ENCODE results near the gene PRR5. TPM values are rescaled to one million over a fixed set of nuclear protein-coding genes. Genes with fewer than 3 reads are reported as not detected.

The PRR5 gene
- total RNA-seq, 2 experiments from 2014 or later = 13.6 TPM

DNA sequence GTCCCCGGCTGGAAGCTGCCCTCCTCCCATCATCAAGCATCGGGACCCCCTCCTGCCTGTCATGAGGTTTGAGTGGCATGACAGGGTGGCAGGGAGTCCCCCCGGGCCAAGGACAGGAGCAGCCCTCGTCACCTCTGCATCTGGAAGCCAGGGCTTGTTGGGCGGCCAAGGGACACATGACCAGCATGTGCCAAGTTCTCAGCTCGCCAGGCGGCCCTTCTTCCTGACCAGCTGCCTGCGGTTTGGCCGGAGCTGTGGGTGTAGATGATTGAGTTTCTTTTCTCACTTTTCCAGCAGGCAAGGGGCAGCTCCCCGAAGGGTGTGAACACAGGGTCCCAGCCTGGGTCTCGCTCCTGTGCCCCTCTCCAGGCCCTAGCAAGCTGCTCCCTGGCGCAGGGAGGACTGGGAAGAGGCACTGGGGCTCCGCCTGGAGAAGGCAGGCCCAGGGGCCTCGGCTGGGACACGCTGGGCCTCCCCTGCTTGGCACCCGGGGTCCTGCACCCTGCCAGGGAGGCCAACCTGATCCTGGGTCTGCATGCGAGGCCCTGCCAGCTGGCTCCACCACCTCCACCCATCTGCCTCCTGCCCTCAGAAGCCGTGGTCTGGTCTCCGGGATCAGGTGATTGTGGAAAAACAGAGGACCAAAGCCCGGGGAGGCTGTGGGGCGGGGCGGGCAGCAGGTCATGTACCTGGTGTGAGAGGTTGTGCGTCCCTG lies 63.7 kb downstream of the PRR5 start:
- CTCF ChIA-PET = no interaction called here
- intact Hi-C loops (cut with DNase I, micrococcal nuclease) = no loop called here
- H3K9me3 Mint-ChIP-seq (ENCODE audit: low read depth) = no peaks in the 10 kb centered on the region
- DNase-seq = no peak
- H3K4me3 Mint-ChIP-seq = no peak overlapping the region
- no peaks in the 10 kb centered on the region for H3K4me1 Mint-ChIP-seq
- H3K27ac Mint-ChIP-seq = no peak overlapping the region
- no peaks in the 10 kb centered on the region for H3K36me3 Mint-ChIP-seq (ENCODE audit: low read depth)
- H3K27me3 Mint-ChIP-seq = peaks cover 3% of the 10 kb centered on the region
- POLR2A ChIA-PET = no interaction called here
- no peak for ATAC-seq

DNA sequence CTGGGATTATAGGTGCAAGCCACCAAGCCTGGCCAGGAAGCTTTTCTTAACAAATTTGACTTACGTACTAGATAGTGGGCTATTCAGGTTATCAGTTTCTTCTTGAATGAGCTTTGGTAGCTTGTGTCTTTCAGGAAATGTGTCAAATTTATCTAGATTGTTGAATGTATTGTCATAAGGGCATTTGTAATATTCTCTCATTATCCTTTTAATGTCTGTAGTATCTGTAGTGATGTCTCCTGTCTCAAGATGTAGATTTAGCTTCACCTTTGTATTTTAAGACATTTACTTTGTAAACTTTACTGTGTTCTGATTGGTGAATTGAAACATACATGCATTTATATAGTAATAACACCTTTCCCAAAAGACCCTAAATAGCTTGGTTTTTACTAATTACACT lies 71.1 kb downstream of the PRR5 start:
- intact Hi-C loops (cut with DNase I, micrococcal nuclease) = no loop called here
- DNase-seq = no peak
- ChIA-PET CTCF (no interaction called here), POLR2A (interaction anchor here (0.6 kb wide), 1 partner anchor 333 kb away, joined by 5 read pairs; no protein-coding TSS in a partner anchor)
- H3K4me1 Mint-ChIP-seq = no peaks in the 10 kb centered on the region
- H3K36me3 Mint-ChIP-seq (ENCODE audit: low read depth) = peaks cover 4% of the 10 kb centered on the region
- no peak for ATAC-seq
- peaks cover 2% of the 10 kb centered on the region for H3K27me3 Mint-ChIP-seq
- H3K27ac Mint-ChIP-seq = no peak overlapping the region
- no peak overlapping the region for H3K4me3 Mint-ChIP-seq
- H3K9me3 Mint-ChIP-seq (ENCODE audit: low read depth) = peaks cover 11% of the 10 kb centered on the region

DNA sequence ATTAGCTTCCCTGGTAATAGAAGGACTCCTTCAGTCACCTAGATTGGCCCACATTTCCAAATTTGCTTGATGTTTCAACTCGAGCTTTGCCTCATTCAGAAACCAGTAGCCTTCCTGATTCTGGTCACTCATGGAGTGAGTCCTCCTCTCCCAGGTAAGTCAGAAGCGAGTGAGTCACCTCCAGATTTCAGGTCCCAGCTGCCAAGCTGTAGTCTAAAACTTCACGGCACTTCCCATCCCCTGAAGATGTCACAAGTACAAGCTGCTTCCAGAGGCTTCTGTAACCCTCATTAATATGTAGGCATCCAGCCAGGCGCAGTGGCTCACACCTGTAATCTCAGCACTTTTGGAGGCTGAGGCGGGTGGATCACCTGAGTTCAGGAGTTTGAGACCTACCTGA lies 73.9 kb downstream of the PRR5 start:
- POLR2A ChIA-PET = no interaction called here
- no peak for DNase-seq
- intact Hi-C loops (cut with DNase I, micrococcal nuclease) = no loop called here
- peaks cover 2% of the 10 kb centered on the region for H3K27me3 Mint-ChIP-seq
- peaks cover 4% of the 10 kb centered on the region for H3K36me3 Mint-ChIP-seq (ENCODE audit: low read depth)
- H3K4me1 Mint-ChIP-seq = no peaks in the 10 kb centered on the region
- CTCF ChIA-PET = interaction anchor here (0.6 kb wide), 1 partner anchor 729 kb away, joined by 3 read pairs; no protein-coding TSS in a partner anchor
- ATAC-seq = no peak
- no peak overlapping the region for H3K4me3 Mint-ChIP-seq
- H3K27ac Mint-ChIP-seq = no peak overlapping the region
- H3K9me3 Mint-ChIP-seq (ENCODE audit: low read depth) = peaks cover 11% of the 10 kb centered on the region

DNA sequence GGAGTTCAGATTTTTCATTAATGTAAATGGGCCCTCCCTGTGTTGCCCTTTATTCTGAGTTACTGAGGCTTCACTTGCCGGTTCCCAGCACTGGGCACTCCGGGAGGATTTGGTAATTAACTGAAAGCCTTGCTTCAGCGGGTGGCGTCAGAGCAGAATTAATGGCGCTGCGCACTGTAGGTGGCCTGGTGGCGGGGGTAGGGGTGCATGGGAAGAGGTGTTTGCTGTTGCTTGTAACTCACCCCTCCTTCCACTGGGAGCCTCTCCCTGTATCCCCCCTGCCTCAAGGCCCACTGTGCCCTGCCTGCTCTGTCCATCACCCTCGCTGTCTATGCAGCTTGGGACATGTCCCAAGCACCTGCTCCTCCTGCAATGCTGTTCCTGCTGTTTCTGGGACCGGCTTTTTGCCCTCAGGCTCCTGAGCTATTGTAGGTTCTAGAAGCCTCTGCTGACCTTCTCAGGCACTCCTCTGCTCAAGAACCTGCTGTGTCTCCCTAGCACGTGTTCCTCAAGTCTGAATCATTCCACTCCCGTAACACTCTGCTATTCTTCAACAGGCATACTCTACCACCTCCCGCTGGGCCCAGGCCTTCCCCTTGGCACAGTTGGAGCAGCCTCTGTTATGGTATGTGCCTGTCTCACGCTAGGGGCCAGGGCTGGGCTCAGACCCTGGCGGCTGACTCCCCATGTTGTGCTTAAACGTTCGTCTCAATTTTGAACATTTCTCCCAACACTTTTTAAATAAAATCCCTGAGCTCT lies 74.8 kb downstream of the PRR5 start:
- POLR2A ChIA-PET = no interaction called here
- intact Hi-C loops (cut with DNase I, micrococcal nuclease) = no loop called here
- no peak overlapping the region for H3K27ac Mint-ChIP-seq
- H3K4me1 Mint-ChIP-seq = no peaks in the 10 kb centered on the region
- H3K9me3 Mint-ChIP-seq (ENCODE audit: low read depth) = peaks cover 10% of the 10 kb centered on the region
- no peak overlapping the region for H3K4me3 Mint-ChIP-seq
- DNase-seq = no peak
- CTCF ChIA-PET = no interaction called here
- H3K27me3 Mint-ChIP-seq = peaks cover under 1% of the 10 kb centered on the region
- H3K36me3 Mint-ChIP-seq (ENCODE audit: low read depth) = peaks cover 4% of the 10 kb centered on the region
- ATAC-seq = no peak

DNA sequence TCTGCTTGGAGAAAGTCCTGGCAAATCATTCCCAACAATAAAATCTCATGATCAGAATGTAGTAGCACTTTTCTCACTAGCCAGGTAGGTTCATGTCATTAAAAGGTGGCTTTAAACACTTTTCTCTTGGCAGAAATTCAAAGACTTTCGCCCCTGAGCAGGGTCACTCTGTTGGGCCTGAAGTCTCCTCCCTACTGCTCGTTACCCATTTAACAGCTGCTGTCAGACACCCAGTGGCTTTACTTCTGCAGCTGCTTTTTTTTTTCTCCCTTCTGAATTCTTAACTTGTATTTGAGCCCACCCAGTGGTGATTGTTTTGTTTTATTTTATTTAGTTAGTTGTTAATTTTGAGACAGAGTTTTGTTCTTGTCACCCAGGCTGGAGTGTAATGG lies 75.4 kb downstream of the PRR5 start:
- H3K4me3 Mint-ChIP-seq = no peak overlapping the region
- POLR2A ChIA-PET = no interaction called here
- CTCF ChIA-PET = interaction anchor here (0.7 kb wide), 1 partner anchor 102 kb away, joined by 3 read pairs; no protein-coding TSS in a partner anchor
- no peak overlapping the region for H3K27ac Mint-ChIP-seq
- no peak for ATAC-seq
- peaks cover 4% of the 10 kb centered on the region for H3K36me3 Mint-ChIP-seq (ENCODE audit: low read depth)
- intact Hi-C loops (cut with DNase I, micrococcal nuclease) = no loop called here
- no peak for DNase-seq
- H3K9me3 Mint-ChIP-seq (ENCODE audit: low read depth) = peaks cover 10% of the 10 kb centered on the region
- no peaks in the 10 kb centered on the region for H3K4me1 Mint-ChIP-seq
- no peaks in the 10 kb centered on the region for H3K27me3 Mint-ChIP-seq

DNA sequence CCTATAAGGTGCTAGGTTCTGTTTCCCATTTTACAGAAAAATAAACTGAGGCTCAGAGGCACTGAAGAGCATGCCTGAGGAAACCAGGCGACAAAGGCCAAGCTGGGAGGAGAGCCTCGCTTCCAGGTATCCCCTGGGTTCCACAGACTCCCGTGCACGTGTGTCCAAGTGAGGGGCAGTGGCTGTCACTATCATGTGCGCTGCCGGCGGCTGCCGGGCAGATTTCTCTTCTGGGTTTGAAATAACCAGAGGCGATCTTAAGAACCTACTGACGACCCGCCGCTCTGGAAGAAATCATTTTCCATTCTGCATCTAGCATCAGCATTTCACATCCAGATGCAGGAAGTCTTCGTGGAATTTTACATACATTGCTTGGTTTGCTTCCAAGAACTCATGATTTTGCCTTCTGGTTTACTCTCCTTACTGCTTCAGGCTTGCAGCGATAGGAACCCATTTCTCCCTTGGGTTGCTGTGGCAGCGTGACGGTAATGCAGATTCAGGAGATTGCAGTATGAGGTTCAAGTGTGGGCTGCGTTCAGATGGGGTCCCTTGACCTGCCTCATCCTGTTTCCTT lies 79.0 kb downstream of the PRR5 start:
- no peaks in the 10 kb centered on the region for H3K9me3 Mint-ChIP-seq (ENCODE audit: low read depth)
- DNase-seq (no peak), ATAC-seq (no peak)
- intact Hi-C loops (cut with DNase I, micrococcal nuclease) = no loop called here
- H3K4me3 Mint-ChIP-seq = no peak overlapping the region
- H3K27me3 Mint-ChIP-seq = peaks cover 2% of the 10 kb centered on the region
- ChIA-PET POLR2A (no interaction called here), CTCF (no interaction called here)
- no peak overlapping the region for H3K27ac Mint-ChIP-seq
- H3K36me3 Mint-ChIP-seq (ENCODE audit: low read depth) = no peaks in the 10 kb centered on the region
- no peaks in the 10 kb centered on the region for H3K4me1 Mint-ChIP-seq

DNA sequence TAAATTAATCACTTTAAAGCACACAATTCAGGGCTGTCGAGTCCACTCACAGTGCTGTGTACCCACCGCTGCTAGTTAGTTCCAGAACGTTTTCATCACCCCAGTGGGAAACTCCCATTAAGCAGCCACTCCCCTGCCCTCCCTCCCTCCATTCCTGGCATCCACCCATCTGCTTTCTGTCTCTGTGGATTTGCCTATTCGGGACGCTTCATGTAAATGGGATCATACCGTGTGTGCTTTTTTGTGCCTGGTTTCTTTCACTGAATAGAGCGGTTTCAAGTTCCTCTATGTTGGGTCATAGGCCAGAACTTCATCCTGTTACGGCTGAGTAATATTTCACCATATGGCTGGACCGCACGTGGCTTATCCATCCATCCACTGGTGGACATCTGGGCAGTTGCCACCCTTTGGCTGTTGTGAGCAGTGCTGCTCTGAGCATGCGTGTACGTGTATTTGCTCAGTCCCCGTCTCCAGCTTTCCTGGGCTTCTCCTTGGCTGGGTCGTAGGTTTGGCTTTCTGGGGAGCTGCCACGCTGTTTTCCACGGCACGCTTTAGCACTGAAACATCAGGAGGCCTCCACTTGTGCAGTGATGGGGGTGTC lies 80.5 kb downstream of the PRR5 start:
- DNase-seq (no peak), ATAC-seq (no peak)
- POLR2A ChIA-PET = no interaction called here
- Mint-ChIP-seq H3K9me3 (ENCODE audit: low read depth) (no peaks in the 10 kb centered on the region), H3K27me3 (peaks cover 2% of the 10 kb centered on the region), H3K36me3 (ENCODE audit: low read depth) (no peaks in the 10 kb centered on the region), H3K4me1 (no peaks in the 10 kb centered on the region), H3K4me3 (no peak overlapping the region), H3K27ac (no peak overlapping the region)
- CTCF ChIA-PET = no interaction called here
- intact Hi-C loops (cut with DNase I, micrococcal nuclease) = no loop called here

DNA sequence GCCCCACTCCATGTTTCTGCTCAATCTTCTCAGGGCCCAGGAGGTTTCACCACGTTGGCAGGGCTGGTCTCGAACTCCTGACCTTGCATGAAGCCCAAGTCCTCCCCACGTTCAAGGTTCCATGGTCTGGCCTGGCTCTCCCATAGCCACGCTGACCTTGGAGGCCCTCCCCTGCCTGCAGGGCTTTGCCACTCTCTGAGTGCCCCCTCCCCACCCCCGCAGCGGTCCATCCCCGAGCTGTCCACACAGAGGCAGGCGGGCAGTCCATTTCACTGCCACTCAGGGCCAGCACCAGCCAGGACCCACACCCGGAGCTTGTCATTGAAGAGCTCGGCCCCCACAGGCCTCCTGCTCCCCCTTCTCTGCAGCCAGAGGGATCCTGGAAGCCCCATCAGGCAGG lies 81.1 kb downstream of the PRR5 start:
- Mint-ChIP-seq H3K4me3 (no peak overlapping the region), H3K9me3 (ENCODE audit: low read depth) (no peaks in the 10 kb centered on the region), H3K4me1 (no peaks in the 10 kb centered on the region), H3K27me3 (peaks cover 2% of the 10 kb centered on the region), H3K27ac (no peak overlapping the region), H3K36me3 (ENCODE audit: low read depth) (no peaks in the 10 kb centered on the region)
- ChIA-PET CTCF (no interaction called here), POLR2A (no interaction called here)
- DNase-seq = no peak
- ATAC-seq = no peak
- intact Hi-C loops (cut with DNase I, micrococcal nuclease) = no loop called here

DNA sequence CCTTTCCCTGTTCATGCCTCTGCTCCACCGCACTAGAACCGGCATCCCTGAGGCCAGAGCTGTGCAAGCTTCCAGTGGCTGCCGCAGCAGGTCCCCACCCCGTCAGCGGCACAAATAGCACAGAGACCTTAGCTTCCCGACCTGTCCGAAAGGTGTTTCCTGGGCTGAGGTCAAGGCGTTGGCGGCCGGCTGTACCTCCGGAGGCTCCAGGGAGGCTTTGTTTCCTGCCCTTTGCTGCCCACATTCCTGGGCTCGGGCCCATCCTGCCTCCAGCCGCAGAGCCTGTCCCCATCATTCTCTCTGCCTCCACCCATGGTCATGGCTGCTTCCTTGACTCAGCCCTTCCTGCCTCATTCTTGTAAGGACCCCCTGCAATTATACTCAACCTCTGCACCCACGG lies 81.6 kb downstream of the PRR5 start:
- H3K9me3 Mint-ChIP-seq (ENCODE audit: low read depth) = no peaks in the 10 kb centered on the region
- H3K4me3 Mint-ChIP-seq = no peak overlapping the region
- DNase-seq (no peak), ATAC-seq (no peak)
- intact Hi-C loops (cut with DNase I, micrococcal nuclease) = no loop called here
- H3K4me1 Mint-ChIP-seq = no peaks in the 10 kb centered on the region
- no peak overlapping the region for H3K27ac Mint-ChIP-seq
- CTCF ChIA-PET = no interaction called here
- POLR2A ChIA-PET = no interaction called here
- no peaks in the 10 kb centered on the region for H3K36me3 Mint-ChIP-seq (ENCODE audit: low read depth)
- H3K27me3 Mint-ChIP-seq = peaks cover 2% of the 10 kb centered on the region

DNA sequence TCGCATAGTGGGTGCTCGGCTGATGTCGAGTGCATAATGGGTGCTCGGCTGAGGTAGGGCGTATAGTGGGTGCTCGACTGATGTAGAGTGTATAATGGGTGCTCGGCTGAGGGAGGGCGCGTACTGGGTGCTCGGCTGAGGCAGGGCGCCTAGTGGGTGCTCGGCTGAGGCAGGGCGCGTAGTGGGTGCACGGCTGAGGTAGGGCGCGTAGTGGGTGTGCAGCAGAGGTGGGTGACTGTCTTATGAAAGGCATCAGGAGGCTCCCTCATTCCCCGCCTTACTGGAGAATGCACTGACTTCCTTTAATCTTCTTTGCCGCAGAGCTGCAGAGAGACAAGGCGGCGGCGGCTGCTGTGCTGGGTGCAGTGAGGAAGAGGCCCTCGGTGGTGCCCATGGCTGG lies 84.1 kb downstream of the PRR5 start:
- intact Hi-C loops (cut with DNase I, micrococcal nuclease) = no loop called here
- ATAC-seq = no peak
- DNase-seq = no peak
- no peaks in the 10 kb centered on the region for H3K4me1 Mint-ChIP-seq
- no peaks in the 10 kb centered on the region for H3K9me3 Mint-ChIP-seq (ENCODE audit: low read depth)
- POLR2A ChIA-PET = no interaction called here
- CTCF ChIA-PET = no interaction called here
- no peak overlapping the region for H3K4me3 Mint-ChIP-seq
- peaks cover 2% of the 10 kb centered on the region for H3K27me3 Mint-ChIP-seq
- no peak overlapping the region for H3K27ac Mint-ChIP-seq
- H3K36me3 Mint-ChIP-seq (ENCODE audit: low read depth) = no peaks in the 10 kb centered on the region

DNA sequence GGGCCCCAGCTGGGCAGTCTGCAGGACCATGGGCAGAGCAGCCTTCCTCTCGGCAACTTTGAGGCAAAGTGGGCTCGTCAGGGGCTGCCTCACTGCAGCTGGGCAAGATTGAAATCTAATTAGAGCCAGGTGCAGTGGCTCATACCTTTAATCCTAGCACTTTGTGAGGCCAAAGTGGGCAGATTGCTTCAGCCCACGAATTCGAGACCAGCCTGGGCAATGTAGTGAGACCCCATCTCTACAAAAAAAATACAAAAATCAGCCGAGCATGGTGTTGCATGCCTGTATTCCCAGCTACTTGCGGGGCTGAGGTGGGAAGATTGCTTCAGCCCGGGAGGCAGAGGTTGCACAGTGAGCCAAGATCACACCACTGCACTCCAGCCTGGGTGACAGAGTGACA lies 84.6 kb downstream of the PRR5 start:
- DNase-seq (no peak), ATAC-seq (no peak)
- H3K36me3 Mint-ChIP-seq (ENCODE audit: low read depth) = no peaks in the 10 kb centered on the region
- no peak overlapping the region for H3K27ac Mint-ChIP-seq
- intact Hi-C loops (cut with DNase I, micrococcal nuclease) = no loop called here
- ChIA-PET CTCF (no interaction called here), POLR2A (no interaction called here)
- no peaks in the 10 kb centered on the region for H3K9me3 Mint-ChIP-seq (ENCODE audit: low read depth)
- H3K4me1 Mint-ChIP-seq = no peaks in the 10 kb centered on the region
- H3K27me3 Mint-ChIP-seq = peaks cover 2% of the 10 kb centered on the region
- no peak overlapping the region for H3K4me3 Mint-ChIP-seq
